Hematopoietic multipotent progenitor cell treated with erythropoietin and hydrocortisone succinate and interleukin-3 and kit ligand, for 6 days (in vitro differentiated cells): ENCODE results near the gene PRM3.

ENCODE experiments used
- DNase-seq: peaks from one replicate; pipeline ENCODE4 v3.0.0-alpha.2; 2015

PRM3 gene

GRCh38 chr16:11272921-11273720 is at the start of gene PRM3:
Gene PRM3, minus strand, starts transcription at chr16:11273629. Its CDS starts 34 bp downstream, at chr16:11273595.
- DNase-seq, result no peak

DNA sequence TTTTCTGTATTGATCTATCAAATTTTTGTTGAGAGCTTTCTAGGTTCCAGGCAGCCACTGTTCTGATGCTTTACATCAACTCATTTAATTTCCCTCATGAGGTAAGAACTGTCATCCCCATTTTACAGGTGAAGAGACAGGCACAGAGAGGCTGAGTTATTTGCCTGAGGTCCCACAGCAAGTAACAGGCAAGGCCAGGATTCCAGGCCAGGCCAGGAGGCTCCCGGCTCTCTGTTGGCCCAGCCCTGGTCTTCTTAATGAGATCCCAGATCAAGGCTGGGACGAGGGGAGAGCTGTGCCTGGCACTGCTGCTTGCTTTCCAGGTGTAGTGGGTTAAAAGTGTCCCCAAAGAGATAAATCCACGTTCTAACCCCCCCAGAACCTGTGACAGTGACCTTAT is 49.4 kb upstream of the PRM3 start:
- no peak for DNase-seq

DNA sequence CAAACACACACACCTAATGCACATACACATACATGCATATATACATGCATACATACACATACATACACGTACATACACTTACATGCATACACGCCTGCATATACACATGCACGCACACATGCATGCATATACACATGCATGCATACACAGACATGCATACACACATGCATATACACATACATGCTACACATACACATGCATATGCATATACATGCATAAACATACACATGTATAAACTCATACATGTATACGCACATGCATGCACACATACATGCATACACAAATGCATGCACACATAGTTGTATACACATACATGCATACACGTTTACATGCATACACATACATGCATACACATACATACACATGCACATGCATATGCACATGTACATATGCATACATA is 48.2 kb upstream of the PRM3 start:
- no peak for DNase-seq

GRCh38 chr16:11320170-11320569 is 46.7 kb upstream of the PRM3 start:
- no peak for DNase-seq

DNA sequence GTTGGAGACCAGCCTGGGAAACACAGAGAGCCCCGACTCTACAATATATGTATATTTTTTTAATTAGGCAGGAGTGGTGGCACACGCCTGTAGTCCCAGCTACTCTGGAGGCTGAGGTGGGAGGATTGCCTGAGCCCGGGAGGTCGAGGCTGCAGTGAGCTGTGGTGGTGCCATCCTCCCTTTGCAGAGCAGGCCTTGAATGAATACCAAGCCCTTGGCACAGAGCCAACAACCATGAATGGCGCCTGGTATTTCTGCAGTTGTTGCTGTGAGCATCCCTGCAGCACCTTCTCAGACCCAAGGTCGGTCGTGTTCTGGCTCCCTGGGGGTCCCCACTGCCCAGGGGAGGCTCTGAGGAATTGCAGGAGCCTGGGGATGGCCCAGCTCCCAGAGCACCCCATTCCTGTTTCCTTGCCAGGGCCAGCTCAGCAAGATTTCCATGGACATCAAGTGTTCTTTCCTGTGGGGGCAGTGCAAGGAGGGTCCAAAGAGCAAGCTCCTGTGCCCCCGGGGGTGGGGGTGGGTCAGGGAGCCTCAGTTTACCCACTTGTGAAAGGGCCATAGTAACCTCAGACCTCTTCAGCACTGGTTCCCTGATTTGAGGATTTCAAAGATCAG is 46.2 kb upstream of the PRM3 start:
- DNase-seq, result peak; percentile 80

DNA sequence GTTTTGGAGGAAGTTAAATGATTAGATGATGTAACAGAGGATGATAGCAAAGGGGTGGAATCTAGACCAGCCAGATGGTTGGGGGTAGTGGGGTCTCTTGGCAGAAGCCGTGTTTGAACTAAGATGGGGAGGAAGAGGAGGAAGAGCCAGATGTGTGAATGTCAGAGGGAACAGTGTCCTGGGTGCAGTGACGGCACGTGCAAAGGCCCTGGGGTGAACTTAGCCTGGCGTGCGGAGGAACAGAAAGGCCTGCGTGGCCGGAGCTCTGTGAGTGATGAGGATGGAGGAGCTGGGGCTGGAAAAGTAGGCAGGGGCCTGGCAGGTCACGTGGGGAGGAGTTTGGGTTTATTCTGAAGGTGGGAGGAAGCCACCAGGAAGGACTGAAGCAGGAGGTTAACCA is 45.4 kb upstream of the PRM3 start:
- DNase-seq, result no peak

DNA sequence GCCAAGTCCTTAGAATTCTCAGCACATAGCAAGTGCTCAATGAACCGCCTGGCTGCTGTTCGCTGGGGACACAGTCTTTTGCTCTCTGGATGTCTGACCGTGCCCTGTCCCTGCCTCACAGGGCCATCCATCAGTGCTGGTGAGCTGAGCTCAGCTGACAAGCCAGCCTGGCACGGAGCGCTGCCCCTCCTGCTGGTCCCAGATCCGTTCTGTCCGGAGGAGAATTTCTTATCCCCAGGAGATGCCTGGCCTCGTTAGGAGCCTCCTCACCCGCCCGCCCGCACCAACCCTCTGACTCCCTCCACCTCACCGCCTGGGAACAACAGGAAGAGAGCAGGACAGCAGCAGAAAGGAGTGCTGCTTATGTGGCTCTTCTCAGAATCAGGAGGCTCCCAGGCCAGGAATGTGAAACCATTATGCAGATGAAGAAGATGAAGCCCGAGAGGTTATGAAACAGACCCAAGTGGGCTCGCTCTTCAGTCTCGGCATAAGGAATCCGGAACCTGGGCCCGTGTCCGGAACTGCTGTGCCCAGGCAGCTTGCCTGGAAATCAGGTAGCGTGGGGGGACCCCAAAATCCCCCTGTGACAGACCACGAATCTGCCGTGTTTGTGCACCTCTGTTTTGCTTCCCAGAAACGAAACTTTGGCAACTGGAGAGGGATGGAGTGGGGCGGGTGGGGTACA is 43.0 kb upstream of the PRM3 start:
- no peak for DNase-seq

GRCh38 chr16:11315510-11315909 is 42.1 kb upstream of the PRM3 start:
- no peak for DNase-seq

GRCh38 chr16:11314309-11314894 is 41.0 kb upstream of the PRM3 start:
- no peak for DNase-seq

- no peak for DNase-seq
Observed at GRCh38 chr16:11313493-11314308, 40.3 kb upstream of the PRM3 start.

GRCh38 chr16:11312718-11313492 is 39.5 kb upstream of the PRM3 start:
- DNase-seq, result peak; percentile 30

DNA sequence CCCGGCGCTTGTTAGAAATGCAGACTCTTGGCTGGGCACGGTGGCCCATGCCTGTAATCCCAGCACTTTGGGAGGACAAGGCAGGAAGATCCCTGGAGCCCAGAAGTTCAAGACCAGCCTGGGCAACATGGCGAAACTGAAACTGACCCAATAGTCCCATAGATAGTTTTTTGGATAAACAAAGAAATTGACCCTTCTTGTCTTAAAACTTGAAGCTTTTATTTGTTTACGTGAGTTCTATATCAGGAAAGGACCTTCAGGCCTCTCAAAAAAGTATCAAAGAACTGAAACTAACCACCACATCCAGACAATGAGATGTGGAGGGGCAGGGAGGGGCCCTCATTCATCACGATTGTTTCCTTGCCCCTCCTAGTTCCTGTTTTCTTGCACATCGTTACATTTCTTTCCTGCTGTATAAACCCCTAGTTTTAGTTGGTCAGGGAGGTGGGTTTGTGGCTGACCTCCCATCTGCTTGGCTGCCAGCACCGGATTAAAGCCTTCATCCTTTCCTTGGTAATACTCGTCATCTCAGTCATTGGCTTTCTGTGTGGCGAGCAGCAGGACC is 37.6 kb upstream of the PRM3 start:
- peak; percentile 69 for DNase-seq

- no peak for DNase-seq
Observed at GRCh38 chr16:11310634-11310977, 37.2 kb upstream of the PRM3 start.

GRCh38 chr16:11309895-11310633 is 36.6 kb upstream of the PRM3 start:
- no peak for DNase-seq

- peak; percentile 18 for DNase-seq
Observed at GRCh38 chr16:11308493-11309283, 35.3 kb upstream of the PRM3 start.

DNA sequence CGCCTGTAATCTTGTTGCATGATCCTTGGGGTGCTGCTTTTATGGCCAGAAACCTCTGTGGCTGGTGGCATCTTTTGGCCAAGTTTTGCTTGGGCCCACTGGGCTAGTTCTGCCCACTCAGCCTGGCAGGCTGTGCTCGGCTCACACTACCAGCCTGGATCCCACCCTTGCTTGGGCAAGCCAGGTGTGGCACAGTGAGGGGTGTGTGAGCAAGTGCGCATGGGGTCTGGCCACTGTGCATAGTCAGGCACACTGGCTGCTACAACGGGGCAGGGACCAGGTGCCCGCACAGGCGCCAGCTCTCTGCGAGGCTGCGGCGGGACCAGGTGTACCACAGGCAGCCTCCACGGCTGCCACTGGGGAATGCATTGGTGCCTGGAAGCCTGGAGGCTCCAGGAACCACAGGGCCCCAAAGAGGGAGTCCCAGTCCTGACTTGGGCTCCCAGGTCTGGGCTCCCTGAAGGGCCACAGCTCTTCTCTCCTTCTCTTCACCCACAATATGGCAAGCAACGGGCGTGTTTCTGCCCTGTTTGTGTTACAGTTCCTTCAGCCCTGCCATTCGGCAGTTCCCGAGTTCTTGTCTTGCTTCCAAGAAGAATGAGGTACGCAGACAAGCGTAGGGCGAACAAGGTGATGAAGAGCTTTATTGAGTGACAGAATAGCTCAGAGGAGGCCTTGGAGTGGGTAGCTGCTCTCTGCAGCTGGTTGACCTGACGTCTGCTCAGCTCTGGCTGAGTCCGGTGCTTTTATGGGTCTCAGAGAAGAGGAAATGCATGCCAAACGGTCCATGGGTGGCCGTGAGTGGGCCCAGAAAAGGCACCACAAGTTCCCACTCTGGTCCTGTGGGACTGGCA is 34.4 kb upstream of the PRM3 start:
- no peak for DNase-seq

- DNase-seq, result peak; percentile 24
Observed at GRCh38 chr16:11306997-11307638, 33.7 kb upstream of the PRM3 start.

- DNase-seq, result no peak
Observed at GRCh38 chr16:11306381-11306780, 33.0 kb upstream of the PRM3 start.
